ENCODE measurements around the gene SARM1.
A peak's percentile ranks its signal among the peaks of the same experiment; 100 is the strongest.

SARM1 gene

GRCh38 chr17:28443901-28444638, 72.6 kb downstream of the SARM1 start:
- H3K27me3 ChIP-seq (ENCODE audit: control insufficient read depth in 2 of 2, insufficient read depth in 2 of 2, low read length in 2 of 2): no peaks in the 10 kb centered on the region
- H3K27ac ChIP-seq (ENCODE audit: low read depth in 2 of 2, low read length in 2 of 2): peak overlapping the region in 1 of 2 donors; percentile 9
- H3K9ac ChIP-seq (ENCODE audit: low read depth in 1 of 2, low read length in 2 of 2): no peak overlapping the region
- no peak overlapping the region for H3K4me3 ChIP-seq (ENCODE audit: low read length in 2 of 2)
- no peaks in the 10 kb centered on the region for H3K9me3 ChIP-seq (ENCODE audit: control insufficient read depth in 2 of 2, low read length in 2 of 2)
- H3K4me1 ChIP-seq (ENCODE audit: control insufficient read depth in 2 of 2, insufficient read depth in 2 of 2, low read length in 2 of 2): no peaks in the 10 kb centered on the region
- H3K36me3 ChIP-seq (ENCODE audit: control insufficient read depth in 2 of 2, insufficient read depth in 2 of 2, low read length in 2 of 2): no peaks in the 10 kb centered on the region

- Histone ChIP-seq H3K4me1 (ENCODE audit: control insufficient read depth in 2 of 2, insufficient read depth in 2 of 2, low read length in 2 of 2) (no peaks in the 10 kb centered on the region), H3K27ac (ENCODE audit: low read depth in 2 of 2, low read length in 2 of 2) (no peak overlapping the region), H3K9ac (ENCODE audit: low read depth in 1 of 2, low read length in 2 of 2) (no peak overlapping the region), H3K4me3 (ENCODE audit: low read length in 2 of 2) (no peak overlapping the region), H3K9me3 (ENCODE audit: control insufficient read depth in 2 of 2, low read length in 2 of 2) (no peaks in the 10 kb centered on the region), H3K27me3 (ENCODE audit: control insufficient read depth in 2 of 2, insufficient read depth in 2 of 2, low read length in 2 of 2) (no peaks in the 10 kb centered on the region), H3K36me3 (ENCODE audit: control insufficient read depth in 2 of 2, insufficient read depth in 2 of 2, low read length in 2 of 2) (no peaks in the 10 kb centered on the region)
Observed at GRCh38 chr17:28446716-28447395, 75.4 kb downstream of the SARM1 start.

- H3K36me3 ChIP-seq (ENCODE audit: control insufficient read depth in 2 of 2, insufficient read depth in 2 of 2, low read length in 2 of 2): no peaks in the 10 kb centered on the region
- no peaks in the 10 kb centered on the region for H3K4me1 ChIP-seq (ENCODE audit: control insufficient read depth in 2 of 2, insufficient read depth in 2 of 2, low read length in 2 of 2)
- H3K4me3 ChIP-seq (ENCODE audit: low read length in 2 of 2): no peak overlapping the region
- no peaks in the 10 kb centered on the region for H3K27me3 ChIP-seq (ENCODE audit: control insufficient read depth in 2 of 2, insufficient read depth in 2 of 2, low read length in 2 of 2)
- no peak overlapping the region for H3K9ac ChIP-seq (ENCODE audit: low read depth in 1 of 2, low read length in 2 of 2)
- no peak overlapping the region for H3K27ac ChIP-seq (ENCODE audit: low read depth in 2 of 2, low read length in 2 of 2)
- no peaks in the 10 kb centered on the region for H3K9me3 ChIP-seq (ENCODE audit: control insufficient read depth in 2 of 2, low read length in 2 of 2)
Observed at GRCh38 chr17:28447396-28447760, 75.9 kb downstream of the SARM1 start.

GRCh38 chr17:28449859-28450258, 78.4 kb downstream of the SARM1 start:
- Histone ChIP-seq H3K27me3 (ENCODE audit: control insufficient read depth in 2 of 2, insufficient read depth in 2 of 2, low read length in 2 of 2) (no peaks in the 10 kb centered on the region), H3K4me3 (ENCODE audit: low read length in 2 of 2) (no peak overlapping the region), H3K36me3 (ENCODE audit: control insufficient read depth in 2 of 2, insufficient read depth in 2 of 2, low read length in 2 of 2) (no peaks in the 10 kb centered on the region)

More at GRCh38 chr17:28449859-28450258, 78.4 kb downstream of the SARM1 start:
- Histone ChIP-seq H3K27ac (ENCODE audit: low read depth in 2 of 2, low read length in 2 of 2) (no peak overlapping the region), H3K9ac (ENCODE audit: low read depth in 1 of 2, low read length in 2 of 2) (no peak overlapping the region), H3K4me1 (ENCODE audit: control insufficient read depth in 2 of 2, insufficient read depth in 2 of 2, low read length in 2 of 2) (no peaks in the 10 kb centered on the region), H3K9me3 (ENCODE audit: control insufficient read depth in 2 of 2, low read length in 2 of 2) (no peaks in the 10 kb centered on the region)
